GM19395 (cell line): ENCODE measurements around the gene SMCO4.
A peak's percentile ranks its signal among the peaks of the same experiment; 100 is the strongest.

Experiments
- ATAC-seq: cut with Tn5 transposase; IDR thresholded peaks from one replicate; pipeline ENCODE4 v1.9.1; 2021; ENCODE audit warnings: mild to moderate bottlenecking, moderate library complexity; ENCODE audit not compliant: unreplicated experiment

The SMCO4 gene

DNA sequence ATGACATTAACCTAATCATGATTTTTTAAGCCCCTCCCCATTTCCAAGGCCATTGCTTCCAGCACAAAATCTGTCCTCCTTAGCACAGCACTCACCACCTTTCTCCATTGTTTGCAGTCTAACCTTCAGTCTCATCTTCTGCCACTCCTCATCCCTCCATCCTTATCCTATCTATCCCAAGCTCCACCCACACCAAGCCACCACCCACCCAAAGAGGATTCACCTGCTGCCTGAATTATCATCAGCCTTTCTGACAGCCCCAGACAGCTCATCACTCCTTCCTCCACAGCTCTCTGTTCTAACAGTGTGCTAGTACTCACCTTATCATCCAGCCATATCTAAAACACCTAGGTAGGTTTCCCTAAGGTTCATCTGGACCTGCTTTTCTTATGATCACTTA, 20.7 kb upstream of the SMCO4 start:
- no peak for ATAC-seq

DNA sequence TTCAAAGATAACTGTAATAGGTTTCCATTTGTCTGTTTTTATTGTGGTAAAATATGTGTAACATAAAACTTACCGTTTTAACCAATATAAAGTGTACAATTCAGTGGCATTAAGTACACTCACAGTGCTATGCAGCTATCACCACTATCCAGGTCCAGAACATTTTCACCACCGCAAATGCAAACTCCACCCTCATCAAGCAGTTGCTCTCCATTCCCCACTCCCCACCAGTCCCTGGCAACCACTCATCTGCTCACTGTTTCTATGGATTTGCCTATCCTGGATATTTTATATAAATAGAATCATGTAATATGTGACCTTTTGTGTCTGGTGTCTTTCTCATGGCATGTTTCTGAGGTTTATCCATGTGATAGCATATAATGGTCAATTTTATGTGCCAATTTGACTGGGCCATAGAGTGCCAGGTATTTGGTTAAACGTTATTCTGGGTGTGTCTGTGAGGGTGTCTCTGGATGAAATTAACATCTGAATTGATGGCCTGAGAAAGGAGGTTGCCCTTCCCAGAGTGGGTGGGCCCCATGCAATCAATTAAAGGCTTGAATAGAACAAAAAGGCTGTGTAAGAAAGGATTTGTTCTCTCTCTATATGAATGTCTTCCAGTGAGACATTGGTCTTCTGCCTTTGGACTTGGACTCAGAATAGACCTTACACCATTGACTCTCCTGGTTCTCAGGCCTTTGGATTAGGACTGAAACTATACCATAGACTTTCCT, 17.2 kb upstream of the SMCO4 start:
- no peak for ATAC-seq

DNA sequence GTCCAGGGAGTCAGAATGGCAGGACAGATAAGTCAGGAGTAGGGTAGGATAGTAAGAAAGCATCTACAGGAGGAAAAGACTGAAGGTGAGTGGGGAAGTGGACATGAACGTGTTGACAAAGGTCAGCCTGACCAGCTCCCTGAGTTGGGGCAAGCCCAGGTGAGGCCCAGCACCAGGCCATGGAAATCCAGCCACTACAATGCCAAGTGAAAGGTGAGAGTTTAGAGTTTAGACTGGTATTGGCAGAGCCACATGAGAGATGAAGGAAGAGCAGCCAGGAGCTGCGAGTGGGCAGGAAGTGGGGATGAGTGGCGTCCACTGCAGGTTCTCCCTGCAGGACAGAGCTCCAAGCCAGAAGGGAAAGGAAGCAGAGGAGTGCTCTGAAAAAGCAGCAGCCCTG, 16.5 kb upstream of the SMCO4 start:
- no peak for ATAC-seq

DNA sequence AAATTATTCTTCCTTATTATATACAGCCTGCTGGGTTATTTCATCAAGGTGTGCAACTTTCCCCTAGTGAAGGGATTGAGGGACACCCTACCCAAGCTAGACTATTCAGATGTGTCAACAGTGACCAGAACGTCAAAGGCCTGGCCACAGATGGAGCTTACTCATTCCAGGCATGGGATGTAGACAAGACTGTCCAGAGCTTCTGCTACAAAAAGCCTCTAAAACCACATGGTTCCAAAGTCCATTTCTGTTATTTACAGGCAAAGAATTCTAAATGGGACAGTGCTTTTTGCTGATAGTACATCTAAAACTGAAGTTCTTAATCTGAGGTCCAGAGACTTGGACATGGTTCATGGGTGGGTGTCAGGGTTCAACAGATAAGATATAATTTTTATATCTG, 9.7 kb upstream of the SMCO4 start:
- ATAC-seq: no peak

DNA sequence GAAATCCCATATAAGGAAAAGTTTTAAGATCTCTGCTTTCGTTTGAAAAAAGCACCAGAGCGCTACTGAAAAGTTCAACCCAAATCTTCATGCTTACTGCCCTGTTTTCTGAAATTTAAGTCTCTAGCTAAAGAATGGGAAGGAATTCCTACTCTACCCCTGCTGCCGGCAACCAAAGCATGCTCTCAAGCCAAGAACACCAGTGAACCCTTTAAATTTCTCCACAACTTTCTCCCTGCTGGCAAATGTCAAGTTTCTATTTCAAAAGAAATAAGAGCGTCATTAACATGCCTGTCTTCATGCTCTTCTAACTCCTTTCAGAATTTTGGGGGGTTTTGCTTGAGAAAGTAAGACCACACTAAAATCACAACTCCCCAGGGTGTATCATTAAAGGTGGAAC, 6.8 kb upstream of the SMCO4 start:
- no peak for ATAC-seq

DNA sequence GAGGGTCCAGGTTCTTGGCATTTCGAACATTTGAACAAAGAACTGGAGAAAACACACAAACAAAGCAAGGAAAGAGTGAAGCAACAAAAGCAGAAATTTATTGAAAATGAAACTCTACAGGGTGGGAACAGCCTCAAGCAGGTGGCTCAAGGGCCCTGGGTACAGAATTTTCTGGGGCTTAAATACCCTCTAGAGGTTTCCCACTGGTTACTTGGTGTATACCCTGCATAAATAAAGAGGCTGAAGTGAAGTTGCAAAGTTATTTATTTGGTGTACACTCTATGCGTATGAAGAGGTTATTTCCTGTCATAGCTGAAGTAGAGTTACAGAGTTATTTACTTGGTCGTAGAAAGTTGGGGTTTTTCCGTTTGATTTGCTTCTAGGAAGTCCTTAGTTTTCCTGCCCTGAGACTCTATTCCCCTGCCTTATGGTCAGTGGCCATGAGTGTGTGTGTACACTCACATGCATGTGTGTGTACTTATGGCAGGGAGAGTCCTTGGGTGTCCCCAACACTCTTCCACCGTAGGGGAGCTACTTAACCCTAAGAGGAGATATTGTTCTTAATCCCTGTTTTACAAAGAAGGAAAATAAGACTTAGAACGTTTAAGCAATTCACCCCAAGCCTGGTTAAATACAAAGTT, 5.6 kb upstream of the SMCO4 start:
- ATAC-seq: no peak

DNA sequence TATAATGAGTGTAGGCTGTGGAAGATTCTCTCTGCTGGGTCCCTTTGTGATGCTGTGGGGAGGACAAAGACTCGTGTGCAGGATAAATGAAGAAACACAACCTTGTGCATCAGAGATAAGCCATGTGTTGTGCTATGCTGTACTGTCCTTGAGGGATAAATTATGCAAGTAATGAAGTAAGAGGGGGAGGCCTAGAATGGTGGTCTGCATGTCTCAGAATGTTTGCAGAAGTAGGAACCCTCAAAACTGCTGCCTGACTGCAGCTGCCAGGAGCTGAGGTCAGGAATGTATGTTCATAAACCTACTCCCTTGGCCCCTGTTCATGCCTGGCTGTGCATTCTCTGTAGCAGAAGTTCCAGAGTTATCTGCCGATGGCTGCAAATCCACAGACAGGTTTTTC, 4.6 kb upstream of the SMCO4 start:
- ATAC-seq: no peak

DNA sequence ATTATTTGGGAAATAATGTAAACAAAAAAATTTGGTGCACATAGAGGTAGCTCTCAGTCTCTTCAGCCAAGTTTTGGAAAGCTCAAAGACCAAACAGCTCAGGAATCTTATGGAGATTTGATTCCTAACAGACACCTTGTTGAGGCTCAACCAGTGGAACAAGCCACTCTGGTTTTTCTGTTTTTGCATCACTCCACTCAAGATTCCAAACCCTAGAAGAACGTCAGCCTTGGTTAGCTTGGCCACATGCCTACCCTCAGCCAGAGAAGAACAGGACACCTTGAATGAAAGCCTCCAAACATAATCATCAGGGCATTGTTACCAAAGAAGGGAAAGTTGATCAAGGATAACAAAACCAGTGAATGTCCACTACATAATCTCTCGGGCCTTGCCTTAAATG, 3.8 kb upstream of the SMCO4 start:
- ATAC-seq: no peak

DNA sequence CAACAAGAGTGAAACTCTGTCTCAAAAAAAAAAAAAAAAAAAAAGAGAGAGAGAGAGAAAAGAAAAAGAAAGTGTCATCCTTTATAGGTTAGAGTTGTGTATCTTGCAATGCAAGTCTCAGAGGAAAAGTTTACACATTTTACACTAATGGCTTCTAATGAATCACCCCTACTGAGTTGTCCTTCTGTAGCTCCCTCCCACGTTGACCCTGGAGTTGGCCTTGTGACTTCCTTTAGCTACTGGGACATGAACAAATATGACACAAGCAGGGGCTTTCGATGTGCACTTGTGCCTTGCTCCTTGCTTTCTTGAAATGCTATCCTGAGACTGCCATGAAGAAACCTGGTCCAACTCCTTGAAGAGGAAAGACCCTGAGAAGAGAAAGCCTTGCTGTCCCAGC, 2.4 kb upstream of the SMCO4 start:
- no peak for ATAC-seq

DNA sequence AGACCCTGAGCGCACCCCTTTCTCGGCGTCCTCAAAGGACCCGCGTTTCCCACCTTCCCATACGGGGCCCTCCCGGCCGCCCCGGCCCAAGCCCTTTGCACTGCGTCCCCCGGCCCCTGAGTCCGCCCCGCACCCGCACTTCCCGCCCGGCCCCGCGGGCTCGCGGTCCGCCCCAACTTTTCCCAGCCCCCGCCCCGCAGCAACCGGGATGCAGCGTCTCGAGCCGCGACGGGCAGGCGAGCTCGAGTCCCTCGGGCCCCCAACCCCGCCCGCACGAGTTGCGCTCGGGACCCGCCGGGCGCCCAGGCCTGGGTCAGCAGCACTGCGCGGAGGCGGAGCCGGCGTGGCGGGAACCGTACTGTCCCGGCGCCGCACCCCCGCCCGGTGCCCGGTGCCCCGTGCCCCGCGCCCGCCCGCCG, 371 bp downstream of the SMCO4 start:
- peak; percentile 42 for ATAC-seq

DNA sequence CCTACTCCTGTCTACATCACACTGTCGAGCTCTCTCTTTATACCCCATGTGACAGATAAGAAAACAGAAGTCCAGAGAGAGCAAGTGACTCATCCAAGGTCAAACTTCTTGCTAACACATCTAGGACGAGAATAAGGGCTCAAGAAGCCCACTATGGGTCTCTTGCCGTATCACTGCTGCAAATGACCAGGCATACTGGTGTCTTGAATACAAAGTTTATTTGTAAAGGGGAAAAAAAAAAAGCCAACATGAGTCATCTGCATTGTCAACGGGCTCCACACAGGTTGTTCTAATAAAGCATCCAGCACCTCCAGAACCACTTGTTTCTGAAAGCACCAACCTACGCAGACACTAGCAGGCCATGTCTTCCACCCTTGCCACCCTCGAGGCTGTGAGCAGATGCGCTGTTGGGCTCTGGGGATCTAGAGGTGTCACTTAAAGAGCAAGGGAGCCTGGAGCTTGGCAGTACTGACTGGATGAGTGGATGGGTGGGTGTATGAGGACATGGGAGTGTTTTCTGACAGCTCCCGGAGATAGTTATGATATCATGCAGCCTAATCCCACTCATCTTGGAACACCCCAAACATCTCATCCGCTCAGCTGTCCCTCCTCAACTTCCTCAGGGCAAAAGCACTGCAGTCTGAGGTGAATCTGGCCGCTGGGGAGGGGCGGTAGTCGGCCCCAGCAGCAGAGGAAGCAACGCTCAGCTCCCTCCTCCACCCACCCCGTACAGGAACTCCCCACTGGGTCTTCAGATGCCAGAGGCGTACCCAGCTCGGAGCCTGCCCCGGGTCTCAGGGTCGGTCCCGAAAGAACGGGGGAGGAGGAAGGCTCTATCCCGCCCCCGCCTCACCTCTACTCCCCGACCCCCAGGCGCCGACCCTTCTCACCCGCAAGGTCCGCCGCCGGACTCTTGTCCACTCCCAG, 1.0 kb downstream of the SMCO4 start:
- peak; percentile 64 for ATAC-seq

DNA sequence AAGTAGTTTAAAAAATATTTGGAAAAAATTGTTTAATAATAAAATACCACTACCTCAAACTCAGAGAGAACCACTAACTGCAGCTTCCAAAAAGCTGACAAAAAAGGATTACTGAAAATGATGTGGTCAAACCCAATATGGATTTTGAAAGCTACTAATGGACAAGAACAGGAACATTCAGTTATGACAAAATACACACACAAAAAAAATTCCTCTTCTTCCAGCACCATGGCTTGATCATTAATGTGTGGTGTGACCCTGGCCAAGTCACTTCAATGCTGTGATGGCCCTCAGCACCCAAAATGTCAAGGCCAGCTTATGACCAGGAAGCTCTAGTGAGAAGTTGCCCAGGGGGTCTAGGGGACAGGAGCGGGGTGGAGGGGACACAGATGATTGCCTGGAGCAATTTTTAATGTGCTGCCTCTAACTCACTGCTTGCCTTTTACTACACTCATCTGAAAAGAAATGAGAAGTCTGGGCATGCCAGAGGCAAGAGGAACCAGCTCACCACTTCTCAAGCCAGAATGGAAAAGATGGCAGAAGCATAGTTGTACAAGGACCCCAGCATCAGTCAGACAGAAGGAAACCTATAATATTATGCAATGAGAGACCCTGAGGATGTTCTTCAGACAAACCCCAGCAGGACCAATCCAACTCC, 2.2 kb downstream of the SMCO4 start:
- no peak for ATAC-seq

DNA sequence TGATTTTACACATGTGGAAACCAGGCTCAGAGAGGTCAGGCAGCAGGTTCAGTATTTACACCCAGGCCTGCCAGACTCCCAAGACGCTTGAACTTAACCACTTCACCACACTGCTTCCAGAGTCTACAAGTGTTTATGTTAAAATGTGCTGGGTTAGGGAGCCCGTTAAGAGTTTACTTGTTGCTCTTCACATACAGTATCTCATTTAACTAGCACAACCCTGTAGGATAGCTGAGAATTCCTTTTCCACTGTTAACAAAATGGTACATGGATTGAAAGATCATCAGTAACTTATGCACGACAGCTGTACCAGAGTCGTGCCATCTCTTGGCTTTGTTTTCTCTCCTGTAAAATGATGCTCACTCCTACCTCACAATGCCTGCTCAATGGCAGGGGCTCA, 2.9 kb downstream of the SMCO4 start:
- no peak for ATAC-seq

DNA sequence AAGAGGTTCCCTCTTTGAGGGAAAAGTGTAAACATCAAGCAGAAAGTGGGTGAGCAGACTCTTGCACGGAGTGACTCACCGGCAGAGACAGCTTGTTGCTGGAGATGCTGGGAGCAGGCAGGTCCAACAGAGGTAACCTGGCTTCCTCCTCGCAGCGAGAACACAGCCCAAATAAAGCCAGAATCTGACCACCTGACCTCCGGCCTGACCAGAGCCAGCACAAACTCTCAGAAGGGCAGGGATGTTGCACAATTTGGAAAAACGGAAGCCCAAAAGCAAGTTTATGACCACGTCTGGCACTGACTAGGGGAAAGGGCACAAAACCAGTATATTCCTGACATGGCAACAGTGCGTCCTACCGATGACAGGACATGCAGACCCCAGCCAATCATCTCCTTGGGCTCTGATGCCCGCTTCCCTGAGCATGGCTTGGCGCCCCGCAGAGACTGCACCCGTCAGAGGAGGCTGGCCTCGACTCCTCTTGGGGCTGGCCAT, 5.4 kb downstream of the SMCO4 start:
- ATAC-seq: no peak

DNA sequence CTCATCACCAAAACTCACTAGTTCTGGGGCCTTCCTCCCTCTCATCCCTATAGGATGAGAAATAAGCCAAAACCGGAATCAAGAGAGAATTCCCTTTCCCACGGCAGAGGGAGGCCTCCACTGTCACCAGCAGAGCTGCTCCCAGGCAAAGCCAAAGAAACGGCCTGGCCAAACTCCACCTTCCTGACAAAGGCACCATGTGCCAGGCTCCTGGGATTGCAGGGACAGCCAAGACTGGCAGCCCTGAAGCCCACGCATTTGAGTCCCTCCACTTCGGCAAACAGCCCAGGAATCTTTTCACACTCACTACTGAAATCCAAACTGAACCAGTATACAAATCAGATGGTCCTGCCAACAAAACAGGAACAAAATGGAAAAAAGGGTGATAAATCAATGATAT, 6.1 kb downstream of the SMCO4 start:
- ATAC-seq: no peak

DNA sequence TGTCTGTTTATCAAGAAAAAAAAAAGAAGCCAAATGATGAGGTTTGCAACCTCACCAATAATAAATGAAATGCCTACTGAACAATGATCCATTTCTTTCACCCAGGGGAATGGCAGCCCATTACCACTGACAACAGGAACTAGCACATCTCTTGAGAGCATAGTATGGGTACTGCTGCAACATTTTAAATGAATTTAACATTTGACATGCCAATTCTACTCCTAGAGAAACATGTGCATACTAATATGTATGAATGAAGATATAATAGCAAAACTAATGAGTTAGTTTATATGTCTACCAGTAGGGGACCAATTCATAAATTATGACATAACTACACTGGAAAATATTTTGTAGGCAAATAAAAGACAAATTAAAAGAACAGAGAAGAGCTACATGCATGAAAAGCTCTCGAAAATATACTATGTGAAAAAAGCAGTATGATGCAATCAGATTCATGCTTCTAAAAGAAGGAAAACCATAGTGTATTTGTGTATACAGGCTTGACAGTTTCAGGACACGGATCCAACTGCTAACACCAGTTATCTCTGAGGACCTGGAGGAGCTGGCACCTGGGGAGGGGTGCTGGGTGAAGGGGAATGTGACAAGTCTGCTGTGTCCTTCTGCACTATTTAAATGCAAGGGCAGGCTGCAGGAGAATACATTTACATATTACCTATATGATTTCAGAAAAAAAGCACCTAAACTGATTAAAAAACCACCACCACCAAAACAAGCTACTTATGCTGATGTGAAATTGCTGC, 6.9 kb downstream of the SMCO4 start:
- peak; percentile 11 for ATAC-seq

DNA sequence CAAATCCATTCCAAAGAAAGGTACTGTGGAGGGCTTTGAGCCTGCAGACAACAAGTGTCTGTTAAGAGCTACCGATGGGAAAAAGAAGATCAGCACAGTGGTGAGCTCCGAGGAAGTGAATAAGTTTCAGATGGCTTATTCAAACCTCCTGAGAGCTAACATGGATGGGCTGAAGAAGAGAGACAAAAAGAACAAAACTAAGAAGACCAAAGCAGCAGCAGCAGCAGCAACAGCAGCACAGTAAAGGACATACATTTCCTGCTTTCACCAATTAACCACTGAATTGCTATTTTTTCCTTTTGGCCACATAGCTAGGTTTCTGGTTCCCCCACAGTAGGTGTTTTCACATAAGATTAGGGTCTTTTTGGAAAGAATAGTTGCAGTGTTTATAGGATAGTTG, 7.6 kb downstream of the SMCO4 start:
- peak; percentile 70 for ATAC-seq

DNA sequence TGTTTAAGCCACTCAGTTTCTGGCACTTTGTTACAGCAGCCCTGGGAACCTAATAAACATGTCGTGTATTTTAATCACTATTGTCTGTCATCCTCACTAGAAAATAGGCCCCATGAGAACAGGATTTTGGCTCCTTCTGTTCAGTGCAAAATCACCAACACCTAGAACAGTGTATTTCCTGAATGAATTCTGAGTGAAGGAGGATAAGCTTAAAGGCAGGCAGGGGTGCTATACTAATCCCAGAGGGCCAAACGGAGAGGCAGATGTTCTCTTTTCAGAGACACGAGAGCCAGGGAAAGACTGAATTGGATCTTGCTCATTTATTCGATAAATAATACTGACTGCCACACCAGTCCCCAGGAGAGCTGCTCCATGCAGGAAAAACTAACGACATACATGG, 10.4 kb downstream of the SMCO4 start:
- ATAC-seq: no peak

DNA sequence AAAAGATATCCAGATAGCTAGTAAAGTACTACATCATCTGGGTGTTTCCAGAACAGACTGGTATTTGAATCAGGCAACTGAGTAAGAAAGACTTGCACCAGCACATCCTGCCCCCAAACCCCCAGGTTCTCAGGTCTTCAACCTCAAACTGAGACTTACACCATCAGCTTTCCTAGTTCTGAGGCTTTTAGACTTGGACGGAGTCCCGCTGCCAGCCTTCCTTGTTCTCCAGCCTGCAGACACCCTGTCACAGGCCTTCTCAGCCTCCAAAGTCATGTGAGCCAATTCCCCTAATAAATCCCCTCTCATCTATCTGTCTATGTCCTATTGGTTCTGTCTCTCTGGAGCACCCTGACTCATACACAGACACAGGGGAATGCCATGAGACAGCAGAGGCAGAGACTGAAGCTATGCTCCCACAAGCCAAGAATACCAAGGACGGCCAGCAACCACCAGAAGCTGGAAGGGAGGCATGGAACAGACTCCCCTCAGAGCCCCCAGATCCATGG, 10.9 kb downstream of the SMCO4 start:
- ATAC-seq: no peak

DNA sequence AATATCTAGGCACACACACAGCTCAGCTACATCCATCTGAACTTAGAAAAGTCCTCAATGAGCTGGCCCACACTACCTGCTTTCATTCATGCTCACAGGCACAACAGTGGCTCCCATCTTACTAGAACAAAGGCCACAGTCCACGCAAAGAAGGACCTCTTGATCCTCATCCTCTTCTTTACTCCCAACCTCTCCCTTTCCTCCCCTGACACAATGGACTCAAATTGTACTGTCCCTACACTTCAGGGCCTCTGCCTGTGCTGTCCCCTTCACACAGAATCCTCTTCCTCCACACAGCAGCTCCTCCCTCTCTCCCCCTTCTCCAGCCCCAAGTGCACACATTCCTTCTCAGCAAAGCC, 12.7 kb downstream of the SMCO4 start:
- ATAC-seq: no peak
